ENCODE data around the gene CHAD.

CHAD gene

GRCh38 chr17:50448643-50449042 is 20.0 kb downstream of the CHAD start:
- TF ChIP-seq, protein P1, sequence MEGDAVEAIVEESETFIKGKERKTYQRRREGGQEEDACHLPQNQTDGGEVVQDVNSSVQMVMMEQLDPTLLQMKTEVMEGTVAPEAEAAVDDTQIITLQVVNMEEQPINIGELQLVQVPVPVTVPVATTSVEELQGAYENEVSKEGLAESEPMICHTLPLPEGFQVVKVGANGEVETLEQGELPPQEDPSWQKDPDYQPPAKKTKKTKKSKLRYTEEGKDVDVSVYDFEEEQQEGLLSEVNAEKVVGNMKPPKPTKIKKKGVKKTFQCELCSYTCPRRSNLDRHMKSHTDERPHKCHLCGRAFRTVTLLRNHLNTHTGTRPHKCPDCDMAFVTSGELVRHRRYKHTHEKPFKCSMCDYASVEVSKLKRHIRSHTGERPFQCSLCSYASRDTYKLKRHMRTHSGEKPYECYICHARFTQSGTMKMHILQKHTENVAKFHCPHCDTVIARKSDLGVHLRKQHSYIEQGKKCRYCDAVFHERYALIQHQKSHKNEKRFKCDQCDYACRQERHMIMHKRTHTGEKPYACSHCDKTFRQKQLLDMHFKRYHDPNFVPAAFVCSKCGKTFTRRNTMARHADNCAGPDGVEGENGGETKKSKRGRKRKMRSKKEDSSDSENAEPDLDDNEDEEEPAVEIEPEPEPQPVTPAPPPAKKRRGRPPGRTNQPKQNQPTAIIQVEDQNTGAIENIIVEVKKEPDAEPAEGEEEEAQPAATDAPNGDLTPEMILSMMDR (IDR thresholded peaks at IDR 0.05; ENCODE audit: insufficient read depth, low read depth, low read length, missing control alignments), result no peak
- H3K4me3 ChIP-seq (ENCODE audit: low read depth, low read length), result no peak overlapping the region
- DNase-seq (ENCODE audit: low read depth), result no peak

GRCh38 chr17:50447870-50448595 is 20.6 kb downstream of the CHAD start:
- TF ChIP-seq, protein P1 (IDR thresholded peaks at IDR 0.05; ENCODE audit: insufficient read depth, low read depth, low read length, missing control alignments), result no peak
- no peak overlapping the region for H3K4me3 ChIP-seq (ENCODE audit: low read depth, low read length)
- DNase-seq (ENCODE audit: low read depth), result no peak

- DNase-seq (ENCODE audit: low read depth), result no peak
- H3K4me3 ChIP-seq (ENCODE audit: low read depth, low read length), result no peak overlapping the region
- TF ChIP-seq, protein P1 (IDR thresholded peaks at IDR 0.05; ENCODE audit: insufficient read depth, low read depth, low read length, missing control alignments), result no peak
Observed at GRCh38 chr17:50445730-50446325, 22.9 kb downstream of the CHAD start.

DNA sequence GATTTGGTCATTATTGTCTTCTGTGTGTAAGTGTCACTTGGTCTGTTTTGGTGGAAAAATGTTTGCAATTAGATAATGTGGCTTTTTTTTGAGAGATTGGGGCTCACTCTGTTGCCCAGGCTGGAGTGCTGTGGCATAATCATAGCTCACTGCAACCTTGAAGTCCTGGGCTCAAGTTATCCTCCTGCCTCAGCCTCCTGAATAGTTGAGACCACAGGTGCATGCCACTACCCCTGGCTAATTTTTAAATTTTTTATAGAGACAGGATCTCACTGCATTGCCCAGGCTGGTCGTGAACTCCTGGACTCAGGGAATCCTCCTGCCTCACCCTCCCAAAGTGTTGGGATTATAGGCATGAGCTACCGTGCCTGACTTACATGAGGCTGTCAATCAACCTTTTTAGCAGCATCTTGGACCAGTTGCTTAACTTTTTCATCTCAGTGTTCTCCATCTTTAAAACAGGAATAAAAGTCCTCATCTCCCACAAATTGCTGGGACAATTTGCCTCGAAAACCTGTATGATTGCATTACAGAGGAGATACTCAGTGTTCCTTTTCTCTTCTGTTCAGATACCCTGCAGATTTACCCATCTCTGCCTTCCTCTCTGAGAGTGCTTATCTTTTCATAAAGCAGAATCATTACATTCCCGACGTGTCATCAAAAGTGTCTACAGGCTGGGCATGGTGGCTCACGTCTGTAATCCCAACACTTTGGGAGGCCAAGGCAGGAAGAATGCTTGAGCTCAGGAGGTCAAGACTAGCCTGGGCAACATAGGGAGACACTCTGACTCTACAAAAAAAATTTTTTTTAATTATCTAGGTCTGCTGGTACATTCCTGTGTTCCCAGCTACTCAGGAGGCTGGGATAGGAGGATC is 23.6 kb downstream of the CHAD start:
- TF ChIP-seq, protein P1 (IDR thresholded peaks at IDR 0.05; ENCODE audit: insufficient read depth, low read depth, low read length, missing control alignments), result no peak
- DNase-seq (ENCODE audit: low read depth), result no peak

DNA sequence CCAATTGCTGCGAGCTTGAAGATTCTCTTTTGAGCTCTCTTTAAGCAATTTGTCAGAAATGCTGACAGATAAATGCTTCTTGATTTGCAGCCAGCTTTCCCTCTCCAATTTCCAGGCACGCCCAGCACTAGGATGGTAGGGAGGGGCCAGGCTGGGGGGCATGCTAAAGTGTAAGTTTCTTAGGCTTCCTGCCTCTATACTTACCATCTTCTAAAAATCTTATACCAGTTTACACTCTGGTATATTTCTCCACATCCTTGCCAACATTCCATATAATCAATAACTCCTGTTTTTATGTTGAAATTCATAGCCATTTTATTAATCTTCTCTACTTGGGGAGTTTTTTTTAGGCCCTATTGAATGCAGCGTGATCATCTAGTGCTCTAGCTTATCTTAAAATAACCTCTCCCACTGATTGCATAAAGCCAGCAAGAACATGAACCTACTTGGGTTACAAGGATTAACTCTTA is 25.1 kb downstream of the CHAD start:
- H3K4me3 ChIP-seq (ENCODE audit: low read depth, low read length), result no peak overlapping the region
- no peak for DNase-seq (ENCODE audit: low read depth)
- TF ChIP-seq, protein P1 (IDR thresholded peaks at IDR 0.05; ENCODE audit: insufficient read depth, low read depth, low read length, missing control alignments), result no peak

More for the DNA sequence above, 23.6 kb downstream of the CHAD start:
- no peak overlapping the region for H3K4me3 ChIP-seq (ENCODE audit: low read depth, low read length)

DNA sequence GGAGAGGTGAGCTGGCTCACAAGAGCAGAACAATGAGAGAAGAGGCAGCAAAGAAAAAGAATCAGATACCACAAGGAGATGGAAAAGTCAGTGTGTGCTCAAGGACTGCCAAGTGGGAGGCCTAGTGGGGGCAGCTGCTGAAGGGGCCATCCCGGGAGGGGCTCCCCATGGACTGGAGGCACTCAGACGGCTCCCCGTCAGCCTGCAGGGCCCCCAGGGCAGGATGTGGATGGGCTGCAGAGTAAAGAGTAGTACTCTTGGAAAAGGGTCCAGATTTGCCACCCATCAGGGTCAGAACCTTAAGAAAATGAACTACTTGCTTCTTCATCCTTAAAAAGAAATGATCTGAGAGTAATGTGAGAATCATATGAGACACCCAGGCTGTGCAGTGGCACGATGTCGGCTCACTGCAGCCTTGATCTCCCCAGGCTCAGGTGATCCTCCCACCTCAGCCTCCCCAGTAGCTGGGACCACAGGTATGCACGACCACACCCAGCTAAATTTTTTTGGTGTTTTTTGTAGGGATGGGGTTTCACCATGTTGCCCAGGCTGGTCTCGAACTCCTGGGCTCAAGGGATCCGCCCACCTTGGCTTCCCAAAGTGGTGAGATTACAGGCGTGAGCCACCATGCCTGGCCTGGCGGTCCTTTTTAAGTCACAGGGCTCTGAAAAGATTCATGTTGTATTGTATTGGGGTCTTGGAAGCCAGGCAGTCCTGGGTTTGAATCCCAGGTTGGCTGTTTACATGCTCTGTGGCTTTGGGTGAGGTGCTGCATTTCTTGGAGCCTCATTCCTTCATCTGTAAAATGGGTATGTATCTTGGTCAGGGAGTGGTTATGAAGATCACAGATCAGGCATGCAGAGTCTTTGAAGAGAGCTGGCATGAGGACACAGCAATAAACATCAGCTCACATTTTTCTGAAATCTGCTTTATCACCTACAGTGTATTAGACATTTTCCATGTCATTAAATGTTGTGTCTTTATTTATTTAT is 27.5 kb downstream of the CHAD start:
- no peak overlapping the region for H3K4me3 ChIP-seq (ENCODE audit: low read depth, low read length)
- no peak for DNase-seq (ENCODE audit: low read depth)
- TF ChIP-seq, protein P1 (IDR thresholded peaks at IDR 0.05; ENCODE audit: insufficient read depth, low read depth, low read length, missing control alignments), result no peak
